Spinal cord (tissue), 10 donors: ENCODE data around the gene FHOD3. TPM values are rescaled to one million over a fixed set of nuclear protein-coding genes. Genes with fewer than 3 reads are reported as not detected.
"Not testable (repeated sequence)": the region's sequence is repeated elsewhere in the genome, so short reads cannot be mapped to it uniquely, and the experiment has no call there.

Source experiments
- DNase-seq, 6 donors: peaks; one replicate each; pipeline versions ENCODE4 v3.0.0 to v3.0.0-alpha.2; 2013 to 2015; ENCODE audit warnings: low spot score in 6 of 6, low read depth in 4 of 6
- H3K27ac ChIP-seq: one replicate; pipeline ENCODE4 v1.5.1; 2013; ENCODE audit warnings: low read depth, low read length, control low read depth
- H3K27me3 ChIP-seq: one replicate; pipeline ENCODE4 v1.6.1; 2013; ENCODE audit warnings: low read length; ENCODE audit not compliant: control insufficient read depth, insufficient read depth
- H3K36me3 ChIP-seq: one replicate; pipeline ENCODE4 v1.6.1; 2013; ENCODE audit warnings: low read length; ENCODE audit not compliant: control insufficient read depth, insufficient read depth
- H3K4me1 ChIP-seq: one replicate; pipeline ENCODE4 v1.6.1; 2013; ENCODE audit warnings: low read length; ENCODE audit not compliant: control insufficient read depth, insufficient read depth
- H3K4me3 ChIP-seq: one replicate; pipeline ENCODE4 v1.5.1; 2013; ENCODE audit warnings: low read depth, low read length, control low read depth
- H3K9me3 ChIP-seq: one replicate; pipeline ENCODE4 v1.6.1; 2013; ENCODE audit warnings: low read length; ENCODE audit not compliant: control insufficient read depth, insufficient read depth
- WGBS: methylation state at CpG from one replicate; pipeline ENCODE4 v1.1.5; 2013; ENCODE audit warnings: missing lambda C conversion rate; ENCODE audit not compliant: insufficient coverage; 5-methylcytosine and 5-hydroxymethylcytosine counted together
- polyA plus RNA-seq, 2 donors: library from polyadenylated mRNA; unstranded; fragments of 120-200 nt; gene quantifications; one replicate each; pipeline ENCODE4 v1.2.1, GENCODE V29; 2013; ENCODE audit not compliant: insufficient read length in 2 of 2
- total RNA-seq, 2 donors: library from RNA; depleted of rRNA in 1 of 2; stranded (reverse); fragments of 120-200 nt in 1 of 2; fragments of >200 nt in 1 of 2; gene quantifications; one replicate each; pipeline versions ENCODE4 v1.2.3 to v1.2.4, GENCODE V29; 2013 to 2014
- donor health status: healthy.

Gene FHOD3
- total and polyA plus RNA-seq, 4 donors = 30.0 to 53.4 (median 52.1) TPM

DNA sequence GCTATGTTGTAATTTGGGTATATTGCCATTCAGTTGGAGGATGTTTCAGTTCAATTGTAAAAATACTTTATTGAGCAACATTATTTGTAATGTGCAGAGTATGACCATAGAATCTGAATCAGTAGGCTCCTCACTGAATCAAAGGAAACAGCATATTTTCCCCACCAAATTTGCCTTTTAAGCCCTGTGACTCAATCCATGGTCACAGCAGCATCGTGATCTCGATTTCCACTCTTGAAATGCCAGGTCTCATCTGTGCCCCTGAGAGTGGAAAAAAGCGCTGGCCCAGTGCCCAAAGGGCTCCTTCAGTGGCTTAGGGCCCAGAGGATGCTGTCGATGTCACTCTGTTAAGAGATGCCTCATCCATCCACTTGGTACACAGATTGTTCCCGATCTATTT, 57.5 kb downstream of the FHOD3 start:
- no peak overlapping the region for H3K4me3 ChIP-seq
- no peaks in the 10 kb centered on the region for H3K4me1 ChIP-seq

DNA sequence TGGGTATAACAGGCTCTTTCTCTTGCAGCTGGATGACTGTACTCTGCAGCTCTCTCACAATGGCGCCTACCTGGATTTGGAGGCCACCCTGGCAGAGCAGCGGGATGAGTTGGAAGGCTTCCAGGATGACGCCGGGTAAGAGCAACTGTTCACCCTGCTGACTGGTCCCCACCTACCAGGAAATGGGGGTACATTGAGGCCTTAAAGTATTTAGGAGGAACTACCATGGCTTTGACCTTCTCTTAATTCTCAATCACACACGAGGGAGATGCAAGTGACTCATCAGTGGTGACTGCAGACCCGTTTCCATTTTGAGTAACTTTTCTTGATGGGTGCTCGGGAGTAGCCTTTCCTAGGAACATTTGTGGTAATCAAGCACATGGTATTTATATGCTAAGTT, 58.0 kb downstream of the FHOD3 start:
- 95% methylated on average over 4 of the region's 7 CpGs for WGBS
- peaks cover 2% of the 10 kb centered on the region for H3K36me3 ChIP-seq
- no peak overlapping the region for H3K27ac ChIP-seq
- no peak for DNase-seq
- H3K27me3 ChIP-seq = no peaks in the 10 kb centered on the region
- no peaks in the 10 kb centered on the region for H3K4me1 ChIP-seq
- no peaks in the 10 kb centered on the region for H3K9me3 ChIP-seq
- H3K4me3 ChIP-seq = no peak overlapping the region

More for the DNA sequence above, 57.5 kb downstream of the FHOD3 start:
- no peak for DNase-seq
- no peak overlapping the region for H3K27ac ChIP-seq
- peaks cover 1% of the 10 kb centered on the region for H3K36me3 ChIP-seq
- WGBS = 78% methylated on average over 5 of the region's 5 CpGs
- H3K27me3 ChIP-seq = no peaks in the 10 kb centered on the region
- H3K9me3 ChIP-seq = no peaks in the 10 kb centered on the region

- H3K27ac ChIP-seq, H3K27me3 ChIP-seq, H3K4me1 ChIP-seq, DNase-seq, H3K4me3 ChIP-seq, H3K36me3 ChIP-seq, H3K9me3 ChIP-seq: not testable (repeated sequence)
- WGBS = 97% methylated on average over 2 of the region's 6 CpGs
These were observed 59.2 kb downstream of the FHOD3 start for GRCh38 chr18:36356741-36357140.

GRCh38 chr18:36358141-36358540, 60.6 kb downstream of the FHOD3 start:
- Histone ChIP-seq H3K27ac (no peak overlapping the region), H3K27me3 (no peaks in the 10 kb centered on the region), H3K36me3 (peaks cover 8% of the 10 kb centered on the region), H3K9me3 (peaks cover 9% of the 10 kb centered on the region), H3K4me3 (no peak overlapping the region), H3K4me1 (no peaks in the 10 kb centered on the region)
- no peak for DNase-seq
- WGBS = 78% methylated on average over 1 of the region's 1 CpG

DNA sequence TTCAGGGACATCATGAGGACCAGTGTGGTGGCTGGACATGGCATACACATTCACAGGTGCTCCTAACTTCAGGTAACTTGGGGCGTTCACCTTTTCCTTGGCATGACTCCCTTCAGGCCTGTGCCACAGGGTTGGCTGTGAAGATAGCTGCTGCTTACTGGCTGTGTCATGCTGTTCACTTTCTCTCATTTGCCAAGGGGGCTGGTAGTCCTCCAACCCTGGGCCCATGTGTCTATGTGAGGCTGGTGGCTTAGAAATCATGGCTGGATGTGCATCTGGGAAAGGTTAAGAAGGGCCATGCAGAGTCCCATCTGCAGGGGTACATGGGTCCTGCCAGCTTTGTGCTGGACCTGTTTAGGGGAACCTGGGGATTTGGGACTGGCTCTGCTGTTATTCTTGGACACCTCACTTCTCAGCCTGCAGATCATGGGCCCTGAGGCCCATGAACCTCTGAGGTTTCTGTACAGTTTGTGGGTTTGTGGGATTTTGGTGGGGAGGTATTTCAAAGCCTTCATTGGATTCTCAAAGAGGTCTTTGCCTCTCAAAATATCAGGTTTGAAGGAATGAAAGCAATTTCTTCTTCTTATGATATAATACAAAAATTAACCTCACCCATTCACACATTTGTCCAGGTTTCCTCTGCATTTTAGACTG, 62.9 kb downstream of the FHOD3 start:
- Histone ChIP-seq H3K9me3 (peaks cover 9% of the 10 kb centered on the region), H3K4me3 (no peak overlapping the region), H3K4me1 (no peaks in the 10 kb centered on the region), H3K27me3 (no peaks in the 10 kb centered on the region), H3K27ac (no peak overlapping the region), H3K36me3 (peaks cover 8% of the 10 kb centered on the region)
- WGBS = 71% methylated on average over 1 of the region's 1 CpG
- no peak for DNase-seq

DNA sequence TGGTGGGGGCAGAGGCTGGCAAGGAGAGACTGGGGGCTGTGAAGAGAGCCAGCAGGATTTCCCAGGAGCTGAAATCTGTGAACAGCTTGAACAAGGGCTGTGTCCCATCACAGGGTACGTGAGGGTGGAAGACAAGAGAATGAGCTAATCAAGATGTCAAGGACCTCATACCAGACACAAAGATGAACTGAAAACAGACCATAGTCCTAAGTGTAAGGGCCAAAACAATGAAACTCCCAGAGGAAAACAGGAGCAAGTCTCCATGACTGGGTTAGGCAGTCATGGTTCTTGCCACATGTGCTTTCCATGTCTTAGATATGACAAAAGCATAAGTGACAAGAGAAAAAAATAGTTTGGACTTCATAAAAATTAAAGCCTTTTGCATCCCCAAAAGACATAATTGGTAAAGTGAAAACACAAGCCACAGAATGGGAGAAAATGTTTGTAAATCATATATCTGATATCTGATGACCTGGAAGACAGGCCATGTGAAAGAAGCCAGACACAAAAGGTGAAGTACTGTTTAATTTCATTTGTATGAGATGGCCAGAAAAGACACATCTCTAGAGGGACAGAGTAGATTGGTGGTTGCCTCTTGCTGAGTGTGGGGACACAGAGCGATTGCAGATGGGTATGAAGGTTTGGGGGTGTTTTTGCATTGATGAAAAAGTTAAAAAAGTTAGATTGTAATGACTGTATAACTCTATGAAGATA, 67.6 kb downstream of the FHOD3 start:
- H3K27ac ChIP-seq = no peak overlapping the region
- H3K9me3 ChIP-seq = peaks cover 9% of the 10 kb centered on the region
- DNase-seq = no peak
- no peaks in the 10 kb centered on the region for H3K27me3 ChIP-seq
- WGBS = 60% methylated on average over 1 of the region's 2 CpGs
- H3K4me1 ChIP-seq = no peaks in the 10 kb centered on the region
- no peak overlapping the region for H3K4me3 ChIP-seq
- peaks cover 6% of the 10 kb centered on the region for H3K36me3 ChIP-seq

DNA sequence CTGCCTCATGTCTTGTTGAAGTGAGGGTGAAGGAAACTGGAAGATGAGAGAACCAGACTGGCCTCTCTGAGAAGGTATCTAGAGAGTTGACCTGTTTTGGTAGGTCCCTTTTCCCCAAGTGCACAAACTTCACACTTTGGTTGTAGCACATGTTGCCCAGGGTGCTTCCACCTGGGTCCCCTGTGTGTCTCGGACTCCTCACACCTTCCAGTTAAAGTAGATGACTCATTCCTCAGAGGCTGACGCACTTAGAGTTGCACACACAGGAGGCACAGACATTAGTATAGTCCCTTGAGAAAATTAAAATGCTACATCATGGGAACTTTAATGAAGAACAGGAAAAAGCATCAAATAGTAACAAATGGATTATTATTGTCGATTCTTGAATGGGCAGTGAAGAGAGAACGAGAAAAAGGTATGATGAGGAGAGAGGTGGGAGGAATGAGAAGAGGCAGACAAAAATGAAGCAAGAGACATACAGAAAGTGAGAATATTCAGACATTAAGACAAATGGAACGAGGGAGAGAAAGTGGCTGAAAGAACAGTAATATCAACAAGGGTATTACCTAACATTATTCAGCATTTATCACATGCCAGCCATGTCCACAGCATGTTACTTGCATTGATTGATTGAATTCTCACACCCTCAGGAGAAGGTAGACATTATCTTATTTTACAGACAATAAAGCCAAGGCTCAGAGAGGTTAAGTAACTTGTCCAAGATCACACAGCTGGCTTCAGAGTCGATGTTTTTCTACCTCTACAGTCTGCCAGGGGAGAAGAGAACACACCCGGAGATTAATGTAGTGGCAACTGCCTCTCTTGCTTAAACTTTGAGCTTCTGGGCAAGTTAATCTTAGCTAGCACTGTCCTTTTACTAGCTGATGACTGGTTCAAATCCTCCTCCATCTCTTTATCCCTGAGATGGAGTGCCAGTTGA, 68.6 kb downstream of the FHOD3 start:
- 98% methylated on average over 4 of the region's 7 CpGs for WGBS
- Histone ChIP-seq H3K27ac (no peak overlapping the region), H3K9me3 (peaks cover 9% of the 10 kb centered on the region), H3K27me3 (no peaks in the 10 kb centered on the region), H3K4me3 (no peak overlapping the region), H3K4me1 (no peaks in the 10 kb centered on the region), H3K36me3 (peaks cover 6% of the 10 kb centered on the region)
- no peak for DNase-seq

DNA sequence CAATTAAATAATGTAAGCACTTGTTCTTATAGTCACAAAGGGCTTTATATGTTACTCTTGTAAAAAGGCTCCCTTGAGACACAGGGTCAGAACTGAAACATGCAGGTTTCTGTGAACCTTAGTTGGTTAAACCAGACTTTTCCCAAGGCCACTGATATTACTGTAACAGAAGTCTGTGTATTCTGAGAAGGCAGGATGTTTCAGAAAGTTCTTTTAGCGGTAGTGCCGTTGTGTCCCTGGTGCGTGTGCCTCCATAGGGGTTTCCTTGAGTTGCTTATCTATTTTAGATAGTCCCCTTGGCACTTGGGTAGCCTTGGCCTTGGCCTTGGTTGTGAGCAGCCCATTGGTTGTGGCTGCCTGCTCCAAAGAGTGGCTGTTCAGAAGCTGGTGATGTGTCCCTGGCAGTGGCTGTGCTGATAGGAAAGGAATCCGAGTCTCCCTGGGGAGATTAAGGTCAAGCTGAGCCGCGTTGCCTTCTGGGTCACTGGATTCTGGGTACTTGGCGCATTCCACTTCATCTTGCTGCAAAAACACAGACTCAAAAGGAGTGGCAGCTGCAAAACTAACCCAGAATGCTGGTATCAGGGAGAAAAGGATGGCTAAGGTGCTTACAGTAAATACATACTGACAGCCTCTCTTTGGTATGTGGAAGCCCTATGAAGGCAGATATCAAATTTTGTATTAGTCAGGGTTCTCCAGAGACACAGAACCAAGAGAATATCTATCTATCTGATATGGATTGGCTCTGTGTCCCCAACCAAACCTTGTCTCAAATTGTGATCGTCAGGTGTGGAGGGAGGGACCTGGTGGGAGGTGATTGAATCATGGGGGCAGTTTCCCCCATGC, 69.7 kb downstream of the FHOD3 start:
- H3K36me3 ChIP-seq = peaks cover 3% of the 10 kb centered on the region
- H3K4me1 ChIP-seq = no peaks in the 10 kb centered on the region
- DNase-seq = no peak
- no peak overlapping the region for H3K27ac ChIP-seq
- H3K4me3 ChIP-seq = no peak overlapping the region
- WGBS = 71% methylated on average over 4 of the region's 8 CpGs
- peaks cover 6% of the 10 kb centered on the region for H3K9me3 ChIP-seq
- no peaks in the 10 kb centered on the region for H3K27me3 ChIP-seq

DNA sequence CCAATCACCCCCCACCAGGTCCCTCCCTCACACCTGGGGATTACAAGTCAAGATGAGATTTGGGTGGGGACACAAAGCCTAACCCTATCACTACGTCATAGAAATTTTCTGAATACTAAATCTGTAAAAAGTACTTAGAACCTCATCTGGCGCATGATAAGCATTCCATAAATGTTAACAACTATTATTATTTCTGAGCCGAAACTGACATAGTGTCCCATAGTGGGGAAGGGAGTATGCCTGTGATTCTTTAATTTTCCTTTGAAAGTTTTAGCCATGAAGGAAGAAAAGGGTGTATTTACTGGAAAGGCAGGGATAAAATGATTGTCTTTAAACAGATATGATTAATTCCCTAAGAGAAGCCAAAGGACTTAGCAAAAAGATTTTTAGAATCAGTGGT, 71.4 kb downstream of the FHOD3 start:
- WGBS = no CpG with 5 or more reads among the region's 3 CpGs
- no peaks in the 10 kb centered on the region for H3K4me1 ChIP-seq
- H3K9me3 ChIP-seq = no peaks in the 10 kb centered on the region
- no peaks in the 10 kb centered on the region for H3K36me3 ChIP-seq
- H3K27me3 ChIP-seq = no peaks in the 10 kb centered on the region
- DNase-seq = no peak
- no peak overlapping the region for H3K4me3 ChIP-seq
- no peak overlapping the region for H3K27ac ChIP-seq
